T-cell (primary cell): ENCODE data around the gene ACOX3. TPM values are rescaled to one million over a fixed set of nuclear protein-coding genes. Genes with fewer than 3 reads are reported as not detected.
A peak's percentile ranks its signal among the peaks of the same experiment; 100 is the strongest.
"Not testable (repeated sequence)": the region's sequence is repeated elsewhere in the genome, so short reads cannot be mapped to it uniquely, and the experiment has no call there.

Experiments
- ATAC-seq, 4 experiments: fragments of 200-7000 bp in 3 of 4; fragments of 150-1000 bp in 1 of 4; cut with Tn5 transposase; replicated peaks in 1 of 4; 1 replicate in 3 of 4; 2 replicates in 1 of 4; pipeline ENCODE4 v1.10.0; 2021; ENCODE audit warnings: moderate library complexity in 3 of 4, mild to moderate bottlenecking in 2 of 4, moderate number of reproducible peaks in 1 of 4
- CTCF ChIA-PET, 2 donors: fragments of 300-600 bp; sonication (Branson Sonifier 250); formaldehyde crosslinking; loops; one replicate each; lab custom pipeline; 2022; ENCODE audit warnings: antibody characterized with exemption in 2 of 2; lab: Charles Lee
- POLR2A ChIA-PET, 2 donors: fragments of 300-600 bp; sonication (Branson Sonifier 250); formaldehyde crosslinking; loops; one replicate each; lab custom pipeline; 2022; ENCODE audit warnings: antibody characterized with exemption in 2 of 2; lab: Charles Lee
- DNase-seq, 35 experiments: peaks; one replicate each; pipeline versions ENCODE4 v3.0.0 to v3.0.0-alpha.2; 2013 to 2023
- H3K27ac ChIP-seq: one replicate; pipeline ENCODE4 v1.5.1; 2013; ENCODE audit warnings: low read length
- H3K27me3 ChIP-seq, 2 experiments: replicated peaks in 1 of 2; 1 replicate in 1 of 2; 2 replicates in 1 of 2; pipeline versions ENCODE4 v1.6.1 to v1.7.0; 2013; ENCODE audit warnings: low read length in 1 of 2, mixed read lengths in 1 of 2; ENCODE audit not compliant: control insufficient read depth in 2 of 2, insufficient read depth in 2 of 2; ENCODE audit errors: extremely low read depth in 1 of 2
- H3K36me3 ChIP-seq, 2 donors: 1 replicate in 1 of 2; 2 replicates in 1 of 2; pipeline versions ENCODE4 v1.6.1 to v1.7.0; 2013; ENCODE audit warnings: low read length in 1 of 2; ENCODE audit not compliant: control insufficient read depth in 2 of 2, insufficient read depth in 1 of 2; ENCODE audit errors: extremely low read depth in 1 of 2
- H3K4me1 ChIP-seq, 2 experiments: 1 replicate in 1 of 2; 2 replicates in 1 of 2; pipeline versions ENCODE4 v1.6.1 to v1.7.0; 2013; ENCODE audit warnings: low read length in 2 of 2, mixed read lengths in 1 of 2; ENCODE audit not compliant: insufficient read depth in 2 of 2, control insufficient read depth in 1 of 2; ENCODE audit errors: extremely low read depth in 1 of 2
- H3K4me3 ChIP-seq, 2 donors: 1 replicate in 1 of 2; 2 replicates in 1 of 2; pipeline versions ENCODE4 v1.5.1 to v1.7.0; 2013; ENCODE audit warnings: mild to moderate bottlenecking in 2 of 2, low read length in 1 of 2, moderate library complexity in 1 of 2; ENCODE audit not compliant: control insufficient read depth in 1 of 2; ENCODE audit errors: extremely low read depth in 1 of 2
- H3K9me3 ChIP-seq: 2 replicates; pipeline ENCODE4 v1.7.0; 2013
- H3K27ac Mint-ChIP-seq, 2 donors: one replicate each; pipeline ENCODE4 v1.8.0; 2020 to 2021; ENCODE audit warnings: mild to moderate bottlenecking in 2 of 2, mixed read lengths in 2 of 2
- H3K27me3 Mint-ChIP-seq, 2 donors: one replicate each; pipeline ENCODE4 v1.8.0; 2021 to 2022; ENCODE audit warnings: mixed read lengths in 2 of 2
- H3K36me3 Mint-ChIP-seq: one replicate; pipeline ENCODE4 v1.8.0; 2021; ENCODE audit warnings: mixed read lengths
- H3K4me1 Mint-ChIP-seq, 3 donors: one replicate each; pipeline ENCODE4 v1.8.0; 2020 to 2022; ENCODE audit warnings: mixed read lengths in 3 of 3, mild to moderate bottlenecking in 1 of 3
- H3K4me3 Mint-ChIP-seq, 3 donors: one replicate each; pipeline ENCODE4 v1.8.0; 2020 to 2022; ENCODE audit warnings: mild to moderate bottlenecking in 3 of 3, mixed read lengths in 3 of 3, moderate library complexity in 3 of 3
- H3K9me3 Mint-ChIP-seq, 3 donors: one replicate each; pipeline ENCODE4 v1.8.0; 2020 to 2022; ENCODE audit warnings: mixed read lengths in 3 of 3
- WGBS: methylation state at CpG from one replicate; pipeline ENCODE4 v1.1.5; 2013; ENCODE audit warnings: missing lambda C conversion rate; ENCODE audit not compliant: insufficient coverage; 5-methylcytosine and 5-hydroxymethylcytosine counted together
- total RNA-seq, 35 experiments: library from RNA in 6 of 35; stranded (reverse) in 6 of 35; fragments of 120-200 nt in 1 of 35; gene quantifications; one replicate each; pipeline versions ENCODE4 v1.2.1 to v1.2.4 and lab custom pipeline; 2013 to 2026

The ACOX3 gene
- total RNA-seq: 10 to 100 TPM in 4 of 5 donors, 1 to 10 TPM in 1; 9.4 to 20.7 (median 15.8) TPM
- 14.1 TPM for total RNA-seq (2013)
- total RNA-seq (lab: John Stamatoyannopoulos, UW): 9.8 to 44.2 (median 18.0) reads per million in 29 experiments

GRCh38 chr4:8440492-8441311, at the start of gene ACOX3, which contains the start of gene TRMT44:
ACOX3 (minus strand) TSS chr4:8440723; CDS start chr4:8416521, 24,202 bp downstream.
TRMT44 (plus strand) TSS chr4:8440777; CDS start chr4:8440823, 46 bp downstream.
- H3K4me3 Mint-ChIP-seq: peak within 1 kb of the TSS; percentile 93 to 98 (median 98)
- Histone ChIP-seq H3K27ac (peak within 1 kb of the TSS; percentile 90), H3K27me3 (no peaks in the 10 kb centered on the region), H3K4me3 (peak within 1 kb of the TSS; percentile 62 to 99), H3K9me3 (no peaks in the 10 kb centered on the region), H3K4me1 (peaks cover 28 to 46% of the 10 kb centered on the region in 2 experiments), H3K36me3 (no peaks in the 10 kb centered on the region)
- peak within 1 kb of the TSS; percentile 98 for H3K27ac Mint-ChIP-seq
- peaks cover 84 to 93% (median 85%) of the 10 kb centered on the region in 3 donors for H3K4me1 Mint-ChIP-seq
- peak; percentile 79 to 98 (median 91) for DNase-seq
- peaks cover 3% of the 10 kb centered on the region for H3K36me3 Mint-ChIP-seq
- under 1% methylated on average over 53 of the region's 60 CpGs for WGBS
- ChIA-PET POLR2A (interaction anchor here in 1 of 2 donors (0.6 to 1.2 kb wide), 2 partner anchors 10 to 282 kb away, joined by 3 to 16 read pairs; no protein-coding TSS in a partner anchor), CTCF (interaction anchor here in 1 of 2 donors (1.8 kb wide), 1 partner anchor 12 kb away, joined by 6 read pairs; no protein-coding TSS in a partner anchor)
- H3K9me3 Mint-ChIP-seq: no peaks in the 10 kb centered on the region
- peak; percentile 90 to 93 (median 90) for ATAC-seq
- H3K27me3 Mint-ChIP-seq: peaks cover 0 to 2% of the 10 kb centered on the region in 2 donors

DNA sequence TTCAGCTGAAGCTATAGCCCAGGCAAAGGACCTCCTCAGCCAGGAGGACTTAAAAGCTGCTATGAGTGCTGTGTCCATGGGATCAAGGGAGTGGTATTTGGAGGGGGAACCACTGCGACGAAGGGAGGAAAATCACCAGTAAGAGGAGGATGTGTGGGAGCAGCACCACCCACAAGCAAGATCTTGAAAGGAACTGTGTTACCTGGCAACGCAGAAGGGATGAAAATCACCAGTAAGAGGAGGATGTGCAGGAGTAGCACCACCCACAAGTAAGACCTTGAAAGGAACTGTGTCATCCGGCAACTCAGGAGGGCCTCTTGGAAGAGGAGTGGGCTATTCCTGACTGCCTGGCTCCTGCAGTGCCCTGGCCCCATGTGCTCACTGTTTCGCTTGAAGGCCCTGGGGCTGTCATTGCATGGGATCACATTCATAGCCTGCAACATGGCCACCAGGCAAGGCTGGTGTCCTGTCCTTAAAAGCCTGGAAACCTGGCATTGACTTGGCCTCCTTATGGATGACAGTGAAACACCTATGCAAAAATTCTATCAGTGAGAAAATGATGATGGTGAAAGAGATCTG, 48.4 kb upstream of the ACOX3 start:
- Histone ChIP-seq H3K27ac (no peak overlapping the region), H3K4me3 (no peak overlapping the region), H3K36me3 (no peaks in the 10 kb centered on the region), H3K4me1 (no peaks in the 10 kb centered on the region), H3K27me3 (no peaks in the 10 kb centered on the region), H3K9me3 (no peaks in the 10 kb centered on the region)
- CTCF ChIA-PET: no interaction called here
- Mint-ChIP-seq H3K27ac (no peak overlapping the region), H3K27me3 (no peaks in the 10 kb centered on the region), H3K4me1 (peaks cover 0 to 4% (median 0%) of the 10 kb centered on the region in 3 donors), H3K4me3 (no peak overlapping the region), H3K36me3 (peaks cover 26% of the 10 kb centered on the region), H3K9me3 (no peaks in the 10 kb centered on the region)
- ATAC-seq (no peak), DNase-seq (no peak)
- POLR2A ChIA-PET: no interaction called here
- WGBS: 68% methylated on average over 4 of the region's 5 CpGs

GRCh38 chr4:8486643-8487042, 46.1 kb upstream of the ACOX3 start:
- WGBS: 73% methylated on average over 3 of the region's 9 CpGs
- CTCF ChIA-PET, H3K4me3 Mint-ChIP-seq, DNase-seq, H3K27ac Mint-ChIP-seq, H3K36me3 ChIP-seq, H3K27me3 ChIP-seq, H3K27me3 Mint-ChIP-seq, H3K4me1 Mint-ChIP-seq, H3K9me3 ChIP-seq, H3K9me3 Mint-ChIP-seq, H3K4me3 ChIP-seq, ATAC-seq, H3K27ac ChIP-seq, H3K4me1 ChIP-seq, POLR2A ChIA-PET: not testable (repeated sequence)
- peaks cover 11% of the 10 kb centered on the region for H3K36me3 Mint-ChIP-seq

DNA sequence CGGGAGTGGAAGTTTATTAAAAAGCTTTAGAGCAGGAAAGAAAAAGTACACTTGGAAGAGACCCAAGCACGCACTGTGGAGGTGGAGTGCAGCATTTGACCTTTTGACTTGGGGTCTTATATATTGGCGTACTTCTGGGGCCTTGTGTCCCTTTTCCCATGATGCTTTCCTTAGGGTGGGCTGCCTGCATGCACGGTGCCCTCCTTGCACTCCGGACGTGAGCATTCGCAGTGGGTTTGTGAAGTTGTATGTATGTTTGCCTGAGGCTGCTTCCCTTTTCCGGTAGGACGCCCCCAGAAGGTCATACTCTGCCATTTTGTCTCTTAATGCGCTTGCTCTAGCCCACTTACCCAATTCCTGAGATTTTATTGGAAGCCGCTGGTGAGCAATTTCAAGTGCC, 39.7 kb upstream of the ACOX3 start:
- DNase-seq (no peak), ATAC-seq (no peak)
- H3K4me3 ChIP-seq: no peak overlapping the region
- H3K27me3 ChIP-seq: no peaks in the 10 kb centered on the region
- H3K4me3 Mint-ChIP-seq: no peak overlapping the region
- ChIA-PET CTCF (no interaction called here), POLR2A (no interaction called here)
- H3K27ac Mint-ChIP-seq: no peak overlapping the region
- no peaks in the 10 kb centered on the region for H3K9me3 Mint-ChIP-seq
- H3K27ac ChIP-seq: no peak overlapping the region
- 97% methylated on average over 4 of the region's 11 CpGs for WGBS
- peaks cover 2 to 6% of the 10 kb centered on the region in 2 donors for H3K36me3 ChIP-seq
- peaks cover 19% of the 10 kb centered on the region for H3K36me3 Mint-ChIP-seq
- H3K4me1 Mint-ChIP-seq: no peaks in the 10 kb centered on the region
- H3K4me1 ChIP-seq: no peaks in the 10 kb centered on the region
- H3K9me3 ChIP-seq: no peaks in the 10 kb centered on the region
- H3K27me3 Mint-ChIP-seq: no peaks in the 10 kb centered on the region

GRCh38 chr4:8478801-8479744, 38.5 kb upstream of the ACOX3 start:
- 89% methylated on average over 15 of the region's 24 CpGs for WGBS
- Mint-ChIP-seq H3K27ac (no peak overlapping the region), H3K9me3 (no peaks in the 10 kb centered on the region), H3K27me3 (no peaks in the 10 kb centered on the region), H3K36me3 (peaks cover 19% of the 10 kb centered on the region), H3K4me1 (no peaks in the 10 kb centered on the region), H3K4me3 (no peak overlapping the region)
- ChIA-PET CTCF (no interaction called here), POLR2A (no interaction called here)
- peaks cover 5 to 6% of the 10 kb centered on the region in 2 donors for H3K36me3 ChIP-seq
- H3K27me3 ChIP-seq: no peaks in the 10 kb centered on the region
- no peak overlapping the region for H3K4me3 ChIP-seq
- no peaks in the 10 kb centered on the region for H3K9me3 ChIP-seq
- DNase-seq: no peak
- ATAC-seq: no peak
- no peaks in the 10 kb centered on the region for H3K4me1 ChIP-seq
- H3K27ac ChIP-seq: no peak overlapping the region

- Mint-ChIP-seq H3K27ac (no peak overlapping the region), H3K4me3 (no peak overlapping the region), H3K9me3 (no peaks in the 10 kb centered on the region), H3K27me3 (no peaks in the 10 kb centered on the region), H3K4me1 (no peaks in the 10 kb centered on the region), H3K36me3 (peaks cover 19% of the 10 kb centered on the region)
- CTCF ChIA-PET: no interaction called here
- Histone ChIP-seq H3K27me3 (no peaks in the 10 kb centered on the region), H3K4me1 (no peaks in the 10 kb centered on the region), H3K36me3 (peaks cover 5 to 6% of the 10 kb centered on the region in 2 donors), H3K27ac (no peak overlapping the region), H3K4me3 (no peak overlapping the region), H3K9me3 (no peaks in the 10 kb centered on the region)
- DNase-seq (no peak), ATAC-seq (no peak)
- POLR2A ChIA-PET: no interaction called here
- 100% methylated on average over 7 of the region's 9 CpGs for WGBS
These were observed 37.8 kb upstream of the ACOX3 start for GRCh38 chr4:8478371-8478770.
